HG02870 (cell line): ENCODE data around the gene SHH.

Experiments used
- ATAC-seq: cut with Tn5 transposase; IDR thresholded peaks from one replicate; pipeline ENCODE4 v1.9.1; 2021; ENCODE audit warnings: mild to moderate bottlenecking, moderate library complexity; ENCODE audit not compliant: unreplicated experiment

Gene SHH

DNA sequence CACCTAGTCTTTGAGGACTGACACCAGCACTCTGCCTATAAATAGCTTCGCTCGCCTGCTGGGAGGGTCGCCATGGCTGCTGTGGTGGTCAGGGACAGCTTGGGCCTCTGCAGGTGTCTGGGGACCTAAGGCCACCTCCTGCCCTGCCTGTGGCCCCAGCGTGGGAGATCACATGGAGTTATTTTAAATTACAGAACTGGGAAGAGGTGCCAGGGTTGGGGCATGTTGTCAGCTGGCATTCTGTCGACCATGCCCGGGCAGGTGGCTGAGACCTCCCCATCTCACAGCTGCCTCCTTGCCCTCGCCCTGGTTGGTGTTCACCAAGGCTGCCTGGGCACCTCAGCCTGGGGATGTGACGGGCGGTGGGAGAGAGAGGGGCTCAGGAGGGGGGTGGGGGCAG, 18.1 kb downstream of the SHH start:
- no peak for ATAC-seq

DNA sequence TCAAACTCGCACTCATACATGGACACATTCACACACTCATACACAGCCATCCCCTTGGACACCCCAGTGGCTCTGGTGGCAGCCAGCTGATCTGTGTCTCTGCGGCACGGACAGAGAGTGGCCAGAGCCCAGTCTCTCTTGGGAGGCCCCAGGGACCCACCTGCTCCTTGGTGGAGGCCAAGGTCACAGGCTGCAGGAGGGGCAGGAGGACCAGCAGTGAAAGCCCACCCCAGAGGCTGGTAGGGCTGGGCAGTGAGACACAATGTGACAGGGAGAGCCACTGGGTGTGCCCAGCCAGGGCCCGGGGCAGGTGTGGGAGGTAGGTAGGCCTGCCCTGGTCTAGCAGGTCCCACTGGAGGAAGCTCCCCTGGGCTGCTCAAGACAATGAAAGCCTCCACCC, 18.5 kb downstream of the SHH start:
- ATAC-seq = no peak

DNA sequence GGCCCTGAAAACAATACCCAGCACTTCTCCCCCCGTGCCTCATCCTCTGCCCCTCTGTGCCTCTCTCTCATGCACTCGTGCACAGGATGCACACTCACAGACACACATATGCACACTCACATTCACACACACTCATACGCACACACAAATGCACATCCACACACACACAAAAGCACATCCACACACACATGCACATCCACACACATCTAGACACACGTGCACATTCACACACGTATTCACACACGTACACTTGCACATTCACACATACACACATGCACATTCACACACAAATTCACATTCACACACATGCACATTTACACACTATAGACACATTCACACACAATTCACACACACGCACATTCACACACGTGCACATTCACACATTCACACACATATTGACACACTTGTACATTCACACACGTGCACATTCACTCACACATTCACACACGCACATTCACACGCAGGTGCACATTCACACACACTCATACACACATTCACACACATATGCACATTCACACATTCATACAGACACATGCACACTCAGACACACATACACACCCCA, 19.2 kb downstream of the SHH start:
- no peak for ATAC-seq

DNA sequence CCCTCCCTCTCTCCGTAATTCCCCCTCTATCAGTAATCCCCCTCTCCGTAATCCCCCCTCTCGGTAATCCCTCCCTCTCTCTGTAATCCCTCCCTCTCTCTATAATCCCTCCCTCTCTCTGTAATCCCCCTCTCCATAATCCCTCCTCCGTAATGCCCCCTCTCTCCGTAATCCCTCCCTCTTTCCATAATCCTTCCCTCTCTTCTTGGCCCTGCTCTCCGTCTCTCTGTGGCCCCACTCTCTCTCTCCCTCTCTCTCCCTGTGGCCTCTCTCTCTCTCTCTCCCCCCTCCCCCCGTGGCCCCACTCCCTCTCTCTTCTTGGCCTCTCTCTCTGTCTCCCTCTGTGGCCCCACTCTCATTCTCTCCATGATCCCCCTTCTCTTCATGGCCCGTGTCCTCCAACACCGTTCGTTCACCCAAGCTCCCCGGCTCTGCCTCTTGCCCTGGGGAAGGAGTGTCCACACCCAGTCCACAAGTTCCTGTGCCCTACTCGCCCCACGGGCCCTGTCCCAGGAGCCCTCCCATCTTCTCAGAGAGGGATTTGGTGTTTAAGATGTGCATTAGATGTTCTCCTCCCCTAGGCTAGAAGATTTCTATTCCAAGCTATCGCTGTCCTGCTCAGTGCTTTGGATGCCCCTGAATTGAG, 19.8 kb downstream of the SHH start:
- ATAC-seq = no peak

DNA sequence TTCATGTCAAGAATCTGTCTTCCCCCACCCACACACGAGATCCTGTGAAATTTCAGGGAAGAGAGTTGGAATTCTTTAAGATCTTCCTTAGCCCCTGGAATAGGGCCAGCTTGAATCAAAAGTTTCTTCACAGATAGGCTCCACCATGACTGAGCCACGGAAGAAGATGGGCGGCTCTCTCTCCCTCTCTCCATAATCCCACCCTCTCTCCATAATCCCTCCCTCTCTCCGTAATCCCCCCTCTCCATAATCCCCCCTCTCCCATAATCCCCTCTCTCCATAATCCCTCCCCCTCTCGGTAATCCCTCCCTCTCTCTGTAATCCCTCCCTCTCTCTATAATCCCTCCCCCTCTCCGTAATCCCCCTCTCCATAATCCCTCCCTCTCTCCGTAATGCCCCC, 20.4 kb downstream of the SHH start:
- ATAC-seq = no peak

DNA sequence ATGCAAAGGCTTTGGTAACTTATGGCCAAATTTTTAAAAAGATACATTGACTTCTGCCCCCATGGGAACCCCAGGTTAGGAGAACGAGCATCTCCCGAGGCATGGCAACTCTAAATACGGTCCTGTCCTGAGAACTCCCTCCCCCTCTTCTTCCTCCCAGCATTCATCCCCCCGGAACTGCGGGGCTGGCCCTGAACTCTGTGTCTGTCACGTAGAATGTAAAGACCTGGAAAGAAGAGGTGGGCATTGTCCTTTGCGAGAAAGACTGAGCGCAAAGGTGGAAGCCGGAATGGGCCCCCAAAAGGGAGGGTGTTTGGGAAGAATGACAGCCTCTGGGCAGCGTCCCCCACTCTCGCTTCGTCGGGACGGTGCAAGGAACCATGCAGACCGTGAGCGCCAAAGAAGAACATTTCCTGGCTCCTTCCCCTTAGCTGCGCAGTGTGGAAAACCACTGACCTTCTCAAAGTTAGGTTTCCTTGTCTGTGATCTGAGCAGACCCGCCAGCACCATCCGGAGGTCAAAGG, 21.0 kb downstream of the SHH start:
- no peak for ATAC-seq

DNA sequence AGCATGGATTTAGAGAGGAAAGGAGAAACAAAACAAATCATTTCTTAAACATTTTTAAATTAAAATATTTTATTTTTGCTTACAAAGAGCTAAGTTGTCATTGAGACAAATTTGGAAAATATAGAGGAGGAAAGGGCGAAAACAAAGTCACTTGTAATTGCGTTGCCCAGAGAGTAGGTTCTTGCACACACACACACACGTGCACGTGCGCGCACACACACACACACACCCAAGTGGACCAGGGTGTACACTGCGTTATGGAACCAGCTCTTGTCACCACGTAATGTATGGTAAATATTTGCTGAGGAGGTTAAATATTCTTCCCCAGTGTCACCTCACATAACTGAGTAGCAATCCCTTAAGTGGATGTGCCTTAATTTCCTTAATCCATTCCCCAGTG, 21.6 kb downstream of the SHH start:
- ATAC-seq = no peak

DNA sequence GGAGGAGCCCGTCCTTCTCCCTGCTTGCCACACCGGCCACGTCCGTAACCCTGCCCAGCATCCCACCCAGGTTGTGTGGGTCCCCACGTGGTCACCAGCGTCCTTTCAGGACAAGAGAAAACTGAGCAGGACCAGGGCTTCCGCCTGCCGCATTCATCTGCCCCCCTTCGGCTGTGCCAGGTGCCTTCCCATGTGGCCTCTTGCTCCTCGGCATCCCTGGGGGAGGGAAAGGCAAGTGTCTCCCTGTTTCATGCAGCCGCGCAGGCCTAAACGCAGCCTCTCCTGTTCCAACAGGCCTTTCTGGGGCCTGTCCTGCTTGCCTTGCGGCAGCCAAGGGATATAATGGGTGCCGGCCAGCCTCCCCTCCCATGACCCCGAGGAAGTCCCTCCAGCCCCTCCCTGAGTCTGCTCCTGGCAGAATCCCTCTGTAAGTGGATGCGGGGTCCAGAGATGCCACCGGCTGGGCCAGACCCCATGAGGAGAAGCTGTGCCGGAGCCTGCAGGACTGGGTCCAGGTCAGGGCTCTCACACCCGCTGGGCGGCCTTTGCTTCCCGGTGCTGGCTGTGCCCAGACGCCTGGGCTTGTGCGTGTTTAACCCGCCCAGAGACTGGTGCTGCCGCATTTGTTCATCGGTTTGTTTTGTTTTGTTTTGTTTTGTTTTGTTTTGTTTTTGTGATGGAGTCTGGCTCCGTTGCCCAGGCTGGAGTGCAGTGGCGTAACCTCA, 23.1 kb downstream of the SHH start:
- no peak for ATAC-seq

DNA sequence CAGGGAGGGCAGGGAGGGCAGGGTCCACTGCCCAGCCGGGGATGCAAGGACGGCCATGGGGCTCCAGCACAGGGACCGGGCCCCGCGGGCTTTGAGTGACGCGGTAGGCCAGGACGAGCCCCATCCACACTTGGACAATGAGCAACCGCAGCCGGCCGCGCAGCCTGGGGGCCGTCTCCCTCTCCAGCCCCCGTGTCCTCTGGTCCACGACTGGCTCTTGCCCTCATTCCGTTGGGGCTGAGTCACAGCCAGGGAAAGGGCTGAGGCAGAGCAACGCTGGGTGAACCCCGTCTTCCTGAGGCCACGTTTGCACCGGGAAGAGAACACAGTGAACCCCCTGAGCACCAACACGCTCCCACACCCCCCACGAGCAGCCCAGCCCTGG, 23.7 kb downstream of the SHH start:
- no peak for ATAC-seq

DNA sequence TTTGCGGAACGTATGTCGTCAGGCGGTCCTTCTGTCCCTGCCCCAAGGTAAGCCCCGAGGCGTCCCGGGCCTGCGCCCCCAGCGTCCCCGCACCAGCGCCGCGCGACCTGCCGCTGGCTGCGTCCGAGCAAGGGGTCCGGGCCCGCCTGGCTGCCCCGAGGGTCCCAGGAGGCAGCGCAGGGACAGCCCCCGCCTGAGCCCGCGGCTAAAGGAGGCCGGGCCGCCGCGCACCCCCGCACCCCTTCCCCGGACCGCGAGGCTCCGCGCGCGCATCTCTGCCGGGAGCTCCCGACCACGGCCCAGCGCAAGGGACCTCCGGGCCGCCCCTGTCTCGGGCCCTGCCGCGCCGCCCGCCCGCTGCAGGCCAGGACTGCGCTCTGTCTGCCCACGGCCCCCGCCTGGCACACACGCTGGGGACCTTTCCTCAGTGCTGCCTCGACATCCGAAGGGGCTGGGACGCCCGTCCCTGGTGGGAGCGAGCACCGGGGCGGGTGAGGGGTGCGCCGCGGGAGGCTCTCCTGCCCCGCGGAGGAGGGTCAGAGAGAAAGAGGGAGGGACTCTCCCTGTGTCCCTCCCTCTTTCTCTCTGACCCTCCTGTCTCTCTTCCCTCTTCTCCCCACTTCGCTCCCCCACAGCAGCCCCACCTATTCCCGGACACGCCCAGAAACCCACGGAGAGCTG, 25.0 kb downstream of the SHH start:
- ATAC-seq = no peak

DNA sequence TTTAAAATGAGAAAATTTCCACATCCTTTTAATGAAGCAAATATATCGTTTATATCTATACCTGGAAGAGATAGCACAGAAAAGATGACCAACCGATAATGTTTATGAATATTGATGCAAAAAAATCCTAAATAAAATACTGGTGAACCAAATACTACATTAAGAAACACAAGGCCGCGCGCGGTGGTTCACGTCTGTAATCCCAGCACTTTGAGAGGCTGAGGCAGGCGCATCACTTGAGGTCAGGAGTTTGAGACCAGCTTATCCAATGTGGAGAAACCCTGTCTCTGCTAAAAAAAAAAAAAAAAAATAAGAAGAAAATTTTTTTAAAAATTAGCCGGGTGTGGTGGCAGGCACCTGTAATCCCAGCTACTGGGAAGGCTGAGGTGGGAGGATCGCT, 25.8 kb downstream of the SHH start:
- ATAC-seq = no peak

DNA sequence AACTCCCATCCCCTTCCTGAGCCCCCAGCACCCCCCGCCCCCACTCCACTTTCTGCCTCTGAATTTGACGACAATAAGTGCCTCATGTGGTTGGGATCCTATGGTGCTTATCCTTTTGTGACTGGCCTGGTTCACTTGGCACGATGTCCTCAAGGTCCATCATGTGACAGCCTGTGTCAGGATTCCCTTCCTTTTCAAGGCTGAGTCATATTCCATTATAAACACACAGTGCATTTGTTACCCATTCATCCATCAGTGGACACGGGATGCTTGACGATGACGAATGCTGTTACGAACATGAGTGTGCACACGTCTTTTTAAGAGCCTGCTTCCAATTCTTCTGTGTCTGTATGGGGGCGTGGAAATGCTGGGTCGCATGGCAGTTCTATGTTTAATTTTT, 26.7 kb downstream of the SHH start:
- ATAC-seq = no peak

DNA sequence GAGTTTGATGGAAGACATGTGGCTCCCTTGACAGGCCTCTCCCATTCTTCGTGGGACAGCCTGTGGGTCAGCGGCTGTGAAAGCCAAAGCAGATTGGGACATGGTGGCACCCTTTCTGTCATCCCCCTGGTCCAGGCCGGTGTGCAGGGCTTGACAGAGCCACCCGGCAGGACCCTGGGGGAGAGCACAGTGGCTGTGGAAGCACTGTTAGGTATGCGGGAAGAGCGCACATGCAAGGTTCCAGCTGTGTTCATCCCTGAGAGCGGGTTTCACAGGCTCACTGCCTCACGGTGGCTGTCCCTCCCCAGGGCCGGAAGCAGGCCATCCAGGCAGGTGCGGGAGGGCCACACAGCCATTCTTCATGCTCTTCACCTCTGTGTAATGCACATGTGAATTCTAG, 29.8 kb downstream of the SHH start:
- no peak for ATAC-seq

DNA sequence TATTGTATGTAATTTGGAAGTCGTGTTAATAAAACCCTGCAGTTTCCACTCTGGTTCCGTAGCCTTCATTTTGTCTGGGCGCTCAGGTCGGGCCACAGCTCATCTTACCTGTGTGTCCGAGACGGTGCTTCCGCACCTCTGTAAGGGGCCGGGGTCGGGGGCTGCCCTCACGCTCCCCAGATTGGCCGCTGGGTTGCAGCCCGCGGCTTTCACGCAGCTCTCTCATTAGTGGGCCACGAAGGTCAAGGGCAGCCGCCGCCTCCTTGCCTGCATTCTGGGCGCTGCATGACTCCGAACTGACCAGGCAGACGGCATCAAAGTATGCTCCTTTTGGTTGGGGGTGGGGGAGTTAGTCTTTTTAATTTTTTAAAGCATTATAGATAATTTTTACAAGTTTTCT, 30.8 kb downstream of the SHH start:
- no peak for ATAC-seq

DNA sequence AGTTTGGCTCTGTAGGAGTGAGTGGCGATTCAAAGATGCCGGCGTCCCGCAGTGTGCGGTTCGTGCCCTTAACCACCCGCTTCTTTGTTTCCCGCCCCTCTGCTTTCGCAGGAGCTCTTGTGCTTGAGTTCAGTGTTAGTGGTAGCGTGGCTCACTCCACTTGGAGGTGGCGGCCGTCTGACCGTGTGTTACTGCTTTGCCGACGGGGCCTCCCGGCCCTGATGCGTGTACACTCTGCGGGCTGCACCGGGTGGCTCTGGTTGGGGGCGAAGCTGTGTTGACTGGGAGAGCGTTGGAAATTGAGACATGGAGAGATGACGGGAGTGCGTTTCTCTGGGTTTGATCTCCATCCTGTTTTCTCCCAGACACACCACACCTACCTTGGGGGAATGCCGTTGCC, 31.4 kb downstream of the SHH start:
- ATAC-seq = no peak

DNA sequence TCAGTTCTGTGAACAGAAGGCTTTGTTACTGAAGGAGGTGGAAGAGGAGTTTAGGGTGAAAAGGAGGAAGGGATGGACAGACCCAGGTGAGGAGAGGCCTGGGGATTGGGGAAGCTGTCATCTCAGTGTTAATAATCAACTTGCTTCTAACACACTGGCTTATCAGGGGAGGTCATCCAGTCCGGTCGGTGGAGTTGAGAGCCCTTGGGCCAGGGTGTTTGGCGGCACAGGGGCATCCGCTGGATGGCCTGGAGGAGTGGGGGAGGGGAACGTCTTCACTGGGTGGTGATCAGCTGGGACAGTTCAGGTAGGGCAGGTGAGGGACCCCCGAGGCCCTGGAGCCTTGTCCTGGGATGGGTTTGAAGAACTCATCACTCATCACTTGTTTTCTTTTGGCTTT, 33.9 kb downstream of the SHH start:
- ATAC-seq = no peak

DNA sequence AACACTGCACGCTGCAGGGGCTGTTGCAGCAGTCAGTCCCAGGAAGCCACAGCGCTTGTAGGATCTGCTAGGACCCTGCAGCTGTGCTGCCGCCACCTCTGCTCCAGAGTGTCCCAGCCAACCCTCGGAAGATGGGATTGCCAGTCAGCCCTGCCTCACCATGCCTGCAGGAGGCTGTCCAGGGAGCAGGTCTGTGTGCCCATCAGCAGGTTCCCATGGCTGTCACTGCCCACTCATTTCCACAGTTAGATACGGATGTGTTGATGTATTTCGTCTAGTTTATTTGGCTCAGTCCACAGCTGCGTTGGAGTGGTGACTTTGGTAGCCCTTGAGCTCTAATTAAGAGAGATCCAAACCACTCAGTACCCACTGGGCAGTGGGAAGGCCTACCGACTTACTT, 35.7 kb downstream of the SHH start:
- ATAC-seq = no peak

DNA sequence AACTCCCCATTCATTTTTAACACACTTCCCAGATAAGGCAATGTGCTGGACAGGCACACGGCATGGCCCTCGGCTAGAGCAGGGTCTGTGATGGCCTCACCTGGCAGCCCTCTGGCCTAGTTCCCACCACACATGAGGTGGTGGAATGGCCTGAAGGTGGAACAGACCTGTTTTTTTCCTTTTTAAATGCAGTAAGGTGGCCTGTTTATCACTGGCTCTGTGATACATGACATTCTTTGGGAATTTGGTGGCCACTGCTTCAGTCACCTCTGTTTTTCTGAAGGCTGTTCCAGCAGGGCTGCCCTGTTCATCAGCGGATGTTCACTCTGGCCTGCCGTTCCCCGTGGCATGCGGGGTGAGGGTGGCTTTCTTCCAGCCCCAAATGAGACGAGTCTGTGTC, 36.6 kb downstream of the SHH start:
- ATAC-seq = no peak

DNA sequence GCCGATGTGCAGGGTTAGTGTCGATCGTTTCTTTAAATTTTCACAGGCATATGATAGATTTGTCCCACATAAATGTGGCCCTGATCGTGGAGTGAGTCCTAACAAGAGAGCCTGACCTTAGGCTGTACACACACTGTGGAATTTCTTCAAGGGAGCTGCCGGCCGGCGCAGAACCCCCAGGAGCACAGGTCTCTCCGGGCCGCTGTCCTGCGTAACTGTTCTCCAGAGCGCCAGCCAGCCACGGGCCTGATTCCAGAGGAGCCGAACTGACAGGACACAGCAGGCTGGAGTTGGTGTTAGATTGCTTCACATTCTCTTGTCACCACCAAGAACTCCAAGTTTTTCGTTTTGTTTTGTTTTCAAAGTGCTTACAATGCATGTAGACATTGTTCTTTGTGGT, 37.3 kb downstream of the SHH start:
- ATAC-seq = no peak

DNA sequence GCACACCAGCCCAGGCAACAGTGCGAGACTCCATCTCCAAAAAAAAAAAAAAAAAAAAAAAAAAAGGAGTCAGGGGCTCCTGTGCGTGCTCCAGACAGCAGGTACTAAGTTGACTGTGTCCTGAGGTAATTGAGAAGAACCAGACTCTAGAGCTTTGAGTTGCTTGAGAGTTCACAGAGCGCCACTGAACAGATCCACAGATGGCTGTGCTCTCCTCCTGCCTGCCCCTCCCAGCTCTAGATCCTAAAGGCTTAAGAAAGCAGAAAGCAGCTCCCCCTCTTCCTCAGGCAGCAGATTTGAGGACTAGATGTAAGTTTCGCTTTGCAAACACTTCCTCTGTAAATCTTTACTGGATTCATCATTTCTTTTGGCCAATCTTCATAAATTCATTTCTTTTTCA, 38.7 kb downstream of the SHH start:
- no peak for ATAC-seq

DNA sequence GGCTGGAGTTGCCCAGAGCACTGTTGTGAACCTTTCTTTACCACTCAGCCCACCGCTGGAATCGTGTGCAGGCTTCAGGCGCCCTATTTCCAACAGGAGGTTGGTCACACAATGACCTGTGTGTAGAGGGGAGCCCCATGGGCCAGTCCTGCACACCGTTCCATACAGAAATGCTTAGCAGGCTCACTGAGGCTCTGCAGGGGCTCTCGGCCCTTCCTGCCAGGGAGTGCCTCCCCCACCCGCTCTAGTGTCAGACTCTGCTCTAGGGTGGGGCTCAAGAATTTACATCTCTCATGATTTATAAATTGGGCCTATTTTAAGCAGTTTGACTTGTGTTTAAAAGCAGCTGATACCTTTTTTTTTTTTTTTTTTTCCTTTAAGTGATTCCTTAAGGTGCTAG, 42.0 kb downstream of the SHH start:
- no peak for ATAC-seq

DNA sequence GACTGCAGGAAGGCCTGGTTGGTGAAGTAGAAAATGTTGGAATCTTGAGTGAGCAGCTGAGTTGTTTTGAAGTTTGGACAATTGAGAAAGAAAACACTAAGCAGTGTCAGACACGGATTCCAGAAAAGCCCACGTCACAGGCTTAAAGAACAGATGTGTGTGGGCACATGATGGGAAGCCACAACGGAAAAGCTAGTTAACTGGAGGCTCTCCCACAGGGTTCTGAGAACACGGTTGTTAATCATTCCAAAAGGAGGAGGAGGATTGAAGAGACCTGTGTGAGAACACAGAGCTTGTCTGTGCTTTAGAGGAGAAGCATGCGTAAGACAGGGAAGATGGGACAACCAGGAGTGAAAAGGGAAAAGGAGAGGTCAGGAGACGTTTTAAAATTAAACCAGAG, 42.6 kb downstream of the SHH start:
- ATAC-seq = no peak
